Gastrocnemius medialis (tissue), 4 donors: ENCODE data around the gene ITCH.

ENCODE experiments used
- POLR2A ChIP-seq, 2 donors: fragments of 450-650 bp; IDR thresholded peaks; one replicate each; pipeline ENCODE4 v1.6.1; 2017; ENCODE audit warnings: antibody characterized with exemption in 2 of 2, mild to moderate bottlenecking in 2 of 2, moderate library complexity in 2 of 2
- TF ChIP-seq, protein P1 (sequence below), 5 experiments: fragments of 450-650 bp in 3 of 5; fragments of 200-600 bp in 2 of 5; sonication (generic) in 2 of 5; IDR thresholded peaks in 4 of 5; conservative IDR thresholded peaks in 1 of 5; 1 replicate in 4 of 5; 2 replicates in 1 of 5; pipeline ENCODE4 v1.5.1; 2016 to 2019; ENCODE audit warnings: antibody characterized with exemption in 5 of 5, mild to moderate bottlenecking in 3 of 5, moderate library complexity in 3 of 5

- no peak for TF ChIP-seq POLR2A (IDR thresholded peaks at IDR 0.05)
- TF ChIP-seq, protein P1, sequence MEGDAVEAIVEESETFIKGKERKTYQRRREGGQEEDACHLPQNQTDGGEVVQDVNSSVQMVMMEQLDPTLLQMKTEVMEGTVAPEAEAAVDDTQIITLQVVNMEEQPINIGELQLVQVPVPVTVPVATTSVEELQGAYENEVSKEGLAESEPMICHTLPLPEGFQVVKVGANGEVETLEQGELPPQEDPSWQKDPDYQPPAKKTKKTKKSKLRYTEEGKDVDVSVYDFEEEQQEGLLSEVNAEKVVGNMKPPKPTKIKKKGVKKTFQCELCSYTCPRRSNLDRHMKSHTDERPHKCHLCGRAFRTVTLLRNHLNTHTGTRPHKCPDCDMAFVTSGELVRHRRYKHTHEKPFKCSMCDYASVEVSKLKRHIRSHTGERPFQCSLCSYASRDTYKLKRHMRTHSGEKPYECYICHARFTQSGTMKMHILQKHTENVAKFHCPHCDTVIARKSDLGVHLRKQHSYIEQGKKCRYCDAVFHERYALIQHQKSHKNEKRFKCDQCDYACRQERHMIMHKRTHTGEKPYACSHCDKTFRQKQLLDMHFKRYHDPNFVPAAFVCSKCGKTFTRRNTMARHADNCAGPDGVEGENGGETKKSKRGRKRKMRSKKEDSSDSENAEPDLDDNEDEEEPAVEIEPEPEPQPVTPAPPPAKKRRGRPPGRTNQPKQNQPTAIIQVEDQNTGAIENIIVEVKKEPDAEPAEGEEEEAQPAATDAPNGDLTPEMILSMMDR (IDR thresholded peaks at IDR 0.05 in 4 of 5, conservative IDR thresholded peaks at IDR 0.05 in 1 of 5): no peak
Observed at GRCh38 chr20:34445177-34446065, 82.3 kb downstream of the ITCH start.
